H1 (cell line): Measurements from ENCODE around the gene GFPT1. TPM values are rescaled to one million over a fixed set of nuclear protein-coding genes. Genes with fewer than 3 reads are reported as not detected.

Experiments
- CTCF ChIA-PET: fragments of 300-600 bp; sonication (Branson Sonifier 250); formaldehyde crosslinking; loops from one replicate; lab custom pipeline; 2021; ENCODE audit not compliant: partially characterized antibody; lab: Charles Lee
- POLR2A ChIA-PET: fragments of 300-600 bp; sonication (Branson Sonifier 250); formaldehyde crosslinking; loops from one replicate; lab custom pipeline; 2021; ENCODE audit warnings: inconsistent platforms; ENCODE audit not compliant: partially characterized antibody; lab: Charles Lee
- DNase-seq, 2 experiments: peaks; one replicate each; pipeline versions ENCODE4 v3.0.0 to v3.0.0-alpha.2; 2010 to 2022; ENCODE audit warnings: low spot score in 2 of 2, low read depth in 1 of 2, mixed read lengths in 1 of 2
- FAIRE-seq: peaks from 2 replicates; lab custom pipeline; 2011; peaks lifted over from hg19 to GRCh38; lab: Jason Lieb, UNC
- H2AFZ ChIP-seq: 2 replicates; pipeline ENCODE4 v1.8.1; 2012; ENCODE audit warnings: low read length, inconsistent platforms
- H2AK5ac ChIP-seq: 2 replicates; pipeline ENCODE4 v1.6.1; 2013; ENCODE audit warnings: low read depth, low read length
- H2BK120ac ChIP-seq: replicated peaks from 2 replicates; pipeline ENCODE3; 2013; ENCODE audit warnings: low read depth, low read length, inconsistent platforms
- H2BK12ac ChIP-seq: 2 replicates; pipeline ENCODE4 v1.6.1; 2013; ENCODE audit warnings: low read depth, low read length
- H2BK15ac ChIP-seq: 2 replicates; pipeline ENCODE4 v1.6.1; 2013; ENCODE audit warnings: low read length
- H2BK20ac ChIP-seq: 2 replicates; pipeline ENCODE4 v1.6.1; 2013; ENCODE audit warnings: low read length
- H2BK5ac ChIP-seq: 2 replicates; pipeline ENCODE4 v1.6.1; 2013; ENCODE audit warnings: low read depth, low read length
- H3K14ac ChIP-seq: 2 replicates; pipeline ENCODE4 v1.6.1; 2013; ENCODE audit warnings: inconsistent platforms; ENCODE audit not compliant: insufficient read length
- H3K18ac ChIP-seq: 2 replicates; pipeline ENCODE4 v1.6.1; 2013; ENCODE audit warnings: low read length; ENCODE audit errors: extremely low read depth
- H3K23ac ChIP-seq: 2 replicates; pipeline ENCODE4 v1.6.1; 2013; ENCODE audit warnings: inconsistent platforms; ENCODE audit not compliant: insufficient read length
- H3K23me2 ChIP-seq: 2 replicates; pipeline ENCODE4 v1.6.1; 2013; ENCODE audit warnings: low read depth, low read length
- H3K27ac ChIP-seq: 2 replicates; pipeline ENCODE4 v1.6.1; 2011; ENCODE audit warnings: low read depth, low read length, inconsistent platforms
- H3K27me3 ChIP-seq, 4 experiments: replicated peaks in 1 of 4; 1 replicate in 1 of 4; 2 replicates in 3 of 4; pipeline versions ENCODE4 v1.6.1 to v1.8.1; 2011 to 2013; ENCODE audit warnings: low read length in 3 of 4, mild to moderate bottlenecking in 3 of 4, inconsistent platforms in 2 of 4, mixed read lengths in 2 of 4, moderate library complexity in 1 of 4; ENCODE audit not compliant: control insufficient read depth in 3 of 4, insufficient read depth in 3 of 4; ENCODE audit errors: extremely low read depth in 1 of 4
- H3K36me3 ChIP-seq, 4 experiments: 2 replicates each; pipeline versions ENCODE4 v1.6.1 to v1.8.1; 2011 to 2013; ENCODE audit warnings: mild to moderate bottlenecking in 4 of 4, low read length in 3 of 4, moderate library complexity in 2 of 4, control low read depth in 1 of 4, inconsistent platforms in 1 of 4; ENCODE audit not compliant: insufficient read depth in 4 of 4, control insufficient read depth in 2 of 4
- H3K4ac ChIP-seq: replicated peaks from 2 replicates; pipeline ENCODE3; 2013; ENCODE audit warnings: low read length, low read depth, mixed read lengths, inconsistent platforms; ENCODE audit not compliant: insufficient read length
- H3K4me1 ChIP-seq, 4 experiments: replicated peaks in 1 of 4; 1 replicate in 1 of 4; 2 replicates in 3 of 4; pipeline versions ENCODE4 v1.6.1 to v1.8.1; 2011 to 2013; ENCODE audit warnings: low read length in 3 of 4, inconsistent platforms in 2 of 4, mixed read lengths in 1 of 4; ENCODE audit not compliant: insufficient read depth in 4 of 4, control insufficient read depth in 3 of 4
- H3K4me2 ChIP-seq, 2 experiments: 2 replicates each; pipeline versions ENCODE4 v1.6.1 to v1.8.1; 2011 to 2013; ENCODE audit warnings: low read depth in 2 of 2, low read length in 2 of 2, control low read depth in 1 of 2, inconsistent platforms in 1 of 2, mild to moderate bottlenecking in 1 of 2; ENCODE audit not compliant: insufficient read depth in 1 of 2
- H3K4me3 ChIP-seq, 4 experiments: fragments of 200-600, 300-600 bp in 1 of 4; sonication (generic), shearing (Covaris generic), sonication (Bioruptor Twin) in 1 of 4; 2 replicates each; pipeline versions ENCODE4 v1.5.1 to v1.8.1; 2011 to 2016; ENCODE audit warnings: low read length in 4 of 4, low read depth in 3 of 4, control low read depth in 2 of 4, inconsistent platforms in 2 of 4, mild to moderate bottlenecking in 2 of 4, mixed read lengths in 1 of 4, moderate library complexity in 1 of 4; ENCODE audit not compliant: insufficient read depth in 2 of 4; ENCODE audit errors: extremely low read depth in 1 of 4
- H3K56ac ChIP-seq: replicated peaks from 2 replicates; pipeline ENCODE3; 2013; ENCODE audit warnings: low read depth, mild to moderate bottlenecking, mixed read lengths, low read length, inconsistent platforms; ENCODE audit not compliant: insufficient read length
- H3K79me1 ChIP-seq: 2 replicates; pipeline ENCODE4 v1.6.1; 2013; ENCODE audit warnings: low read depth, low read length, control low read depth
- H3K79me2 ChIP-seq, 2 experiments: 2 replicates each; pipeline versions ENCODE4 v1.6.1 to v1.8.1; 2012 to 2013; ENCODE audit warnings: low read length in 2 of 2, mild to moderate bottlenecking in 2 of 2, inconsistent platforms in 1 of 2; ENCODE audit not compliant: insufficient read depth in 2 of 2, control insufficient read depth in 1 of 2
- H3K9ac ChIP-seq, 4 experiments: replicated peaks in 1 of 4; 1 replicate in 1 of 4; 2 replicates in 3 of 4; pipeline versions ENCODE4 v1.6.1 to v1.8.1; 2011 to 2013; ENCODE audit warnings: low read depth in 3 of 4, low read length in 3 of 4, control low read depth in 2 of 4, mild to moderate bottlenecking in 2 of 4, moderate library complexity in 2 of 4, inconsistent platforms in 1 of 4; ENCODE audit errors: extremely low read depth in 1 of 4
- H3K9me3 ChIP-seq, 2 experiments: 2 replicates each; pipeline versions ENCODE4 v1.6.1 to v1.8.1; 2012 to 2013; ENCODE audit warnings: mild to moderate bottlenecking in 2 of 2, moderate library complexity in 2 of 2, control low read depth in 1 of 2, inconsistent platforms in 1 of 2, low read depth in 1 of 2, low read length in 1 of 2, mixed read lengths in 1 of 2; ENCODE audit not compliant: insufficient read depth in 2 of 2
- H4K20me1 ChIP-seq, 2 experiments: replicated peaks in 1 of 2; 2 replicates each; pipeline versions ENCODE3 to v1.8.1; 2011 to 2013; ENCODE audit warnings: inconsistent platforms in 2 of 2, low read length in 2 of 2, mild to moderate bottlenecking in 1 of 2; ENCODE audit not compliant: insufficient read depth in 2 of 2, control insufficient read depth in 1 of 2
- H4K5ac ChIP-seq: 2 replicates; pipeline ENCODE4 v1.6.1; 2013; ENCODE audit warnings: low read length, low read depth, mixed read lengths, inconsistent platforms; ENCODE audit not compliant: insufficient read length
- H4K8ac ChIP-seq: 2 replicates; pipeline ENCODE4 v1.8.0; 2013; ENCODE audit warnings: mild to moderate bottlenecking, moderate library complexity, low read length, inconsistent platforms; ENCODE audit not compliant: insufficient read depth; ENCODE audit errors: extremely low read depth
- H4K91ac ChIP-seq: replicated peaks from 2 replicates; pipeline ENCODE3; 2013; ENCODE audit warnings: low read length, mixed read lengths, inconsistent platforms; ENCODE audit not compliant: insufficient read length
- BACH1 ChIP-seq: IDR thresholded peaks from 2 replicates; pipeline ENCODE4 v1.6.1; 2012; ENCODE audit warnings: low read length, improper control_type of control experiment
- CREB1 ChIP-seq: IDR thresholded peaks from 2 replicates; pipeline ENCODE4 v1.6.1; 2012; ENCODE audit warnings: inconsistent platforms
- EGR1 ChIP-seq: IDR thresholded peaks from 2 replicates; pipeline ENCODE4 v1.6.1; 2011; ENCODE audit warnings: low read depth, low read length, borderline replicate concordance
- JUN ChIP-seq: IDR thresholded peaks from 2 replicates; pipeline ENCODE4 v1.6.1; 2011; ENCODE audit warnings: low read depth, mild to moderate bottlenecking, improper control_type of control experiment, low read length
- KDM4A ChIP-seq: IDR thresholded peaks from one replicate; pipeline ENCODE4 v1.7.1; 2012; ENCODE audit warnings: low read depth, mild to moderate bottlenecking, moderate library complexity, low read length, inconsistent platforms; ENCODE audit not compliant: severe bottlenecking
- KDM5A ChIP-seq: fragments of 200-600 bp; IDR thresholded peaks from 2 replicates; pipeline ENCODE4 v1.7.1; 2012; ENCODE audit warnings: mild to moderate bottlenecking, low read length, inconsistent platforms, mixed read lengths
- MAFK ChIP-seq: IDR thresholded peaks from 2 replicates; pipeline ENCODE4 v1.6.1; 2012; ENCODE audit warnings: low read depth, mild to moderate bottlenecking, improper control_type of control experiment, low read length
- NANOG ChIP-seq: IDR thresholded peaks from 2 replicates; pipeline ENCODE4 v1.6.1; 2011; ENCODE audit warnings: low read length, low read depth, mild to moderate bottlenecking, inconsistent platforms; ENCODE audit not compliant: insufficient read depth, poor library complexity, severe bottlenecking
- NRF1 ChIP-seq: IDR thresholded peaks from 2 replicates; pipeline ENCODE4 v1.6.1; 2011; ENCODE audit warnings: mild to moderate bottlenecking, low read depth, low read length, improper control_type of control experiment
- PHF8 ChIP-seq: fragments of 200-600 bp; sonication (generic); conservative IDR thresholded peaks from 2 replicates; pipeline ENCODE4 v1.7.1; 2012; ENCODE audit warnings: low read depth, mild to moderate bottlenecking, inconsistent platforms, low read length, moderate library complexity
- SP4 ChIP-seq: IDR thresholded peaks from 2 replicates; pipeline ENCODE4 v1.6.1; 2012; ENCODE audit warnings: low read length, inconsistent platforms
- TAF1 ChIP-seq: IDR thresholded peaks from 2 replicates; pipeline ENCODE4 v1.6.1; 2011; ENCODE audit warnings: mild to moderate bottlenecking, low read depth, low read length
- TAF7 ChIP-seq: optimal IDR thresholded peaks from 2 replicates; pipeline ENCODE3; 2011; ENCODE audit warnings: low read depth, mild to moderate bottlenecking, inconsistent platforms, low read length, moderate library complexity, borderline replicate concordance
- YY1 ChIP-seq: IDR thresholded peaks from 2 replicates; pipeline ENCODE4 v1.6.1; 2011; ENCODE audit warnings: low read depth, mild to moderate bottlenecking, low read length
- WGBS, 2 experiments: shearing (Covaris generic) in 1 of 2; methylation state at CpG; one replicate each; pipeline versions ENCODE4 v1.1.6 to v1.1.7; 2013 to 2015; ENCODE audit warnings: low lambda C conversion rate in 2 of 2, mixed read lengths in 2 of 2, inconsistent platforms in 1 of 2, low coverage in 1 of 2, missing lambda C conversion rate in 1 of 2; ENCODE audit not compliant: insufficient replicate concordance in 2 of 2, insufficient coverage in 1 of 2, insufficient read length in 1 of 2; ENCODE audit errors: extremely low coverage in 1 of 2, missing lambda C conversion rate in 1 of 2; 5-methylcytosine and 5-hydroxymethylcytosine counted together
- polyA plus RNA-seq, 7 experiments: library from polyadenylated mRNA; depleted of rRNA in 3 of 7; stranded (reverse) in 5 of 7; unstranded in 2 of 7; fragments of >200 nt in 5 of 7; fragments of 200-250 nt in 2 of 7; gene quantifications; 1 replicate in 5 of 7; 2 replicates in 1 of 7; 4 replicates in 1 of 7; pipeline versions ENCODE4 v1.2.1 to v1.2.3, GENCODE V29; 2011 to 2013; ENCODE audit warnings: missing spikeins in 2 of 7, mixed read lengths in 2 of 7
- total RNA-seq: library from RNA; stranded (reverse); fragmentation: NEBNext Ultra II Directional; extraction: Animal tissue kit (Norgen Biotek cat#: 25700); gene quantifications from 2 replicates; pipeline ENCODE4 v1.2.1, GENCODE V29; 2021
- TF ChIP-seq, protein P1 (sequence below): IDR thresholded peaks from 2 replicates; pipeline ENCODE4 v1.6.1; 2011; ENCODE audit warnings: low read depth, mild to moderate bottlenecking, low read length; ENCODE audit not compliant: insufficient read depth

The GFPT1 gene
- total and polyA plus RNA-seq, 2 of the 8 experiments (the other 6 are each of a cell fraction or from before 2014, with no cell fraction given): 13.3 to 76.2 TPM

GRCh38 chr2:69322631-69323030 is 64.4 kb downstream of the GFPT1 start:
- Histone ChIP-seq H2AK5ac (no peak overlapping the region), H3K4me1 (no peaks in the 10 kb centered on the region), H3K4me2 (no peak overlapping the region), H3K27me3 (no peaks in the 10 kb centered on the region), H2AFZ (no peak overlapping the region), H3K79me2 (no peaks in the 10 kb centered on the region), H3K4me3 (no peak overlapping the region), H3K9me3 (0 out of 4 replicates have a peak, but pooled peaks cover 0 to under 1% of the 10 kb centered on the region in 2 experiments), H3K14ac (no peak overlapping the region), H3K9ac (no peak overlapping the region), H3K23me2 (0 out of 2 replicates have a peak, but pooled peaks cover 1% of the 10 kb centered on the region), H4K8ac (no peak overlapping the region), H2BK120ac (no peak overlapping the region), H3K27ac (no peak overlapping the region), H3K56ac (no peak overlapping the region), H3K18ac (no peak overlapping the region), H3K36me3 (peaks cover 7 to 40% (median 17%) of the 10 kb centered on the region in 4 experiments), H2BK12ac (no peak overlapping the region), H4K20me1 (peaks cover 0 to 2% of the 10 kb centered on the region in 2 experiments), H4K91ac (no peak overlapping the region), H3K23ac (no peak overlapping the region), H4K5ac (no peak overlapping the region), H2BK5ac (no peak overlapping the region), H3K4ac (no peak overlapping the region), H3K79me1 (no peaks in the 10 kb centered on the region), H2BK20ac (no peak overlapping the region), H2BK15ac (no peak overlapping the region)
- ChIA-PET CTCF (interaction anchor here (1.0 kb wide), 1 partner anchor 14 kb away, joined by 3 read pairs; no protein-coding TSS in a partner anchor), POLR2A (no interaction called here)
- FAIRE-seq (no peak), DNase-seq (no peak)
- 96% methylated on average over 1 of the region's 1 CpG; no CpG with 5 or more reads in 1 of the 2 experiments for WGBS, 2 experiments
- no peak for TF ChIP-seq YY1
- no peak for TF ChIP-seq NANOG
- no peak for TF ChIP-seq MAFK
- TF ChIP-seq KDM4A: no peak
- TF ChIP-seq TAF7: no peak
- no peak for TF ChIP-seq JUN
- TF ChIP-seq TAF1: no peak
- TF ChIP-seq SP4: no peak
- no peak for TF ChIP-seq PHF8
- no peak for TF ChIP-seq KDM5A
- no peak for TF ChIP-seq NRF1
- no peak for TF ChIP-seq BACH1
- TF ChIP-seq, protein P1, sequence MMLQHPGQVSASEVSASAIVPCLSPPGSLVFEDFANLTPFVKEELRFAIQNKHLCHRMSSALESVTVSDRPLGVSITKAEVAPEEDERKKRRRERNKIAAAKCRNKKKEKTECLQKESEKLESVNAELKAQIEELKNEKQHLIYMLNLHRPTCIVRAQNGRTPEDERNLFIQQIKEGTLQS: no peak
- no peak for TF ChIP-seq CREB1
- TF ChIP-seq EGR1: no peak
